HG02852 (cell line): Measurements from ENCODE around the gene ANKRD29.

ENCODE experiments used
- ATAC-seq: cut with Tn5 transposase; IDR thresholded peaks from one replicate; pipeline ENCODE4 v1.9.1; 2021; ENCODE audit warnings: mild to moderate bottlenecking, moderate library complexity; ENCODE audit not compliant: unreplicated experiment

The ANKRD29 gene

DNA sequence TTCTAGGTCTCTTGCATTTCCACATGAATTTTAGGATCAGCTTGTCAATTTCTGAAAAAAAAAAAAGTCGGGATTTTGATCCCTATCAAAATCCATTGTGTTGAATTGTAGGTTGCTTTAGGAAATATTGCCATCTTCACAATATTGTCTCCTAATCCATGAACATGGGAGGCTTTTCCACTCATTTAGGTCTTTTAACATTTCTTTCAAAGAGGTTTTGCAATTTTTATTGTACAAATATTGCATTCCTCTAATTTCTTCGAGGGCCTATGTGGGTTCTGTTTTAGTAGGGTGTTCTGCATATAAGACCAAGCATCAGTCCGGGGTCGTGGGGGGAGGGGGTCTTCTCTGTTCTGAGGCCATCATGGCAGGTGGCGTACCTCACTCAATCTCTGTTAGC lies 25.8 kb upstream of the ANKRD29 start:
- no peak for ATAC-seq

DNA sequence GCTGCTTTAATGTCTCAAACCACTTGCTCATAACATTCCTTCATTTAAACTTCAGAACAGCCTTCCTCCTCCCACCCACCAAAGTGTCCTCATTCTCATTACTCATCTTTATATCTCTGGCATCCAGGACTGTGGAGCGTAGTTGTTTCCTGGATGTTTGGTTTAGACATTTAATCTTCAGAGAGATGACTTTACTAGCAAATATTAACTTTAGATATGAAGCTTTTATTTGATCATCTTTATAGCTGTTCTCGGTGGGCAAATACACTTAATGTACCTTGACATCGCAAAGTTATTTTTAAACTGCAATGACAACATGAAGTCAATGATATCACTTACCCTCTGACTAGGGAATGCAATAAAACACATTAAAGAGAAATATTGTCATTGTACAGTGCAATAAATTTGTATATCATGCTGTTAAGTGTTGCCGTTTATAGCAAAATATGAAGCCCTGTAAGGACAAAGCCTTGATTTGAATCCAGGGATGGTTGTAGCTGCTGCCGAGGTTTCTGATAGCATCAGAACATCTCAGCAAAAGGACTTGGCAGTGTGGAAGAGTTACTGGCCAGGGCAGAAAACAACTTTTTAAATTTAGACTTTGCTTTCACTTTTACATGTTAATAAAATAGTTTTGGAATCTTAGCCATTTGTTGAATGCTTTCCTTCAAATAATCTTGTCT lies 21.9 kb upstream of the ANKRD29 start:
- no peak for ATAC-seq

DNA sequence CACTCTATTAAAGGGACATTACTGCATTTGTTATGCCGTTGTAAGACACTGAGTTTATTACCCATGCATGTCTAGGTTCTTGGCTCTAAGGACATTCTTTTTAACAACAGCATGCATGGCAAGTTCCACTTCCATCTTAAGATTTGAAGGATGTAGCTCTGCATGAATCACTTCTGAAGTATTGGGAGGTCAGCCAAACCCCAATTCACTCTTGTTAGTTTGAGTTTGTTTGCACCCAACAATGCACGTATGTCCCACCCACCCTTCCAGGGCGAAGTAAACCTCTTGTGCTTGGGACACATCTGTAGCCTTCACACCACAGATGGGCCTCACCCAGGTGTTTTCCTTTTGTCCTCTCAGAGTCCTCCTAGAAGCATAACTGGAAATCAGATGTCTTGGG lies 21.0 kb upstream of the ANKRD29 start:
- ATAC-seq = no peak

DNA sequence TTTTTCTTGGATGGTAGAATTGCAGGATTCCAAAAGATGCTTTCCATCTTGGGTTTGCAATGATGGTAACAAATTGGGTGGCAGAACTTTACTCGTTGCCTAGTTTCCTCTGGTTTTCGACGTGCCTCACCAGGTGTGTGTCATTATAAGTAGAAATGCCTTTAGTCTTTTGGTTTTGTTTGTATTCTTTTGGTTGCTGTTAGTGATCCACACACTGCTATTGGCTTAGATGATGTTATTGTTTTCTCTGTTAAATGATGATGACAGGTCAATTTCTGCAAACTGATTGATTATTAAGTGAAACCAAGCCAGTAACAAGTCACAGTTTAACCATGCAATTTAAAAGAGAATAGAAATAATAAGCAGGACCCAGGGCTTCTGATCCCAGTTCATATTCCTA lies 20.4 kb upstream of the ANKRD29 start:
- no peak for ATAC-seq

DNA sequence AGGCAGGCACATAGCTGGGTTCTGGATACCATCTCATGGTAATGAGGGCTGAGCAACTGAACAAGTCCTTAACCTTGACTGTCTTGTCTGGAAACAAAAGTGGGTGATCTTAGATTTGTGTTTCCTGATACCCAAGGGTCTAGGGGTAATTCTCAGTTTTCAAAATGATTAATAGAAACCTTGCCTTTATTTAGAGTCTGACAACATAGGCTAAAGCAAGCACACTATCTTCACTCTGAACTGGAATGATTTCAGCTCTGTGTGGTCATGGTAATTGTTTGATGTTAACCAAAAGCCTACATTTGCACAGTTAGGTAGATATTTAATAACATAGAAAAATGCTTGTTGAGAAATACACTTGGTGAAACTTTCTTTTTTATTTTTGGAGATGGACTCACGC lies 19.8 kb upstream of the ANKRD29 start:
- ATAC-seq = no peak

DNA sequence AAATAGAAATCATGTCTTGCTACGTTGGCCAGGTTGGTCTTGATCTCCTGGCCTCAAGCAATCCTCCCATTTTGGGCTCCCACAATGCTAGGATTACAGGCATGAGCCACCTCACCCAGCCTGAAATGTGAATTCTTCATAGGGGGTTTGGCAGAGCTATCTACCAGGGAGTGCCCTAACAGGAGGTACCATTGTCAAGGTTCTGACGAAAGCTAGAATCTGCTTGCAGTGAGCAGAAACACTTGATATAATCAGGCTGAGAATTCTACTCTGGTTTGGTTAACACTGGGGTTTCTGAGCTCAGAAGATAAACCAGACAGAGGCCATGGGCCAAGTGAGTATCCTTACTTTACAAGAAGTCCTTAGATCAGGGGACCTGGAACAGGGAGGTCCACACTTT lies 19.3 kb upstream of the ANKRD29 start:
- ATAC-seq = no peak

DNA sequence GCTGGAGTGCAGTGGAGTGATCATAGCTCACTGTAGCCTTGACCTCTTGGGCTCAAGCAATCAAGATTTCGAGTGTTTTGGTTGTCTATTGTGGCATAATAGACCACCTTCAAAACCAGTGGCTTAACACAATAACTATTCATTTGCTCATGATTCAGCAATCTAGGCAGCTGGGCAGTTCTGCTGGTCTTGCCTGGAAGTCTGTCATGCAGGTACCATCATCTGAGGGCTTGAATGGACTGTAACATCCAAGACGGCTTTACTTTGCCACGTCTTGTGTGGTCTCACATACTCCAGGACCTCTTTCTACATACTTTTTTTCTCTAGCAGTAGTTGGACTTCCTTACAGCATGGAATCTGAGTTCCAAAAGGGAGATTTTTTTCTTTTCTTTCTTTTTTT lies 13.2 kb upstream of the ANKRD29 start:
- ATAC-seq = no peak

DNA sequence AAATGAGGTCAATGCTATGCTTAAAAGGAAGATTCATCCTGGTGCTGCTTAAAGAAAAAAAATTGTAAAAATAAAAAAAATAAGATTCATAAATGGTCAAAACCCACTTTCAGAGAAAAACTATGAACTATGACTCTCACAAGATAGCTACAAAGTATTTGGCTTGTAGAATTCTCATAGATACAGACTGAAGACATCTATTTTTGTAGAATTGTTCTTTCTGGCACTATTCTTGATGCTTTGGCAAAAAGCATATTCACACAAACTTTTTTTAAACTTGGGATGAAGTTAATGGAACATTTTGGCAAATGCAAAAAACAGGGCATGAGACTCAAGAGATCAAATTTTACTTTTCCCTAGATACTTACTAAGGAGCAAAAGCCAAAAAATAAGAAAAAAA lies 12.5 kb upstream of the ANKRD29 start:
- no peak for ATAC-seq

DNA sequence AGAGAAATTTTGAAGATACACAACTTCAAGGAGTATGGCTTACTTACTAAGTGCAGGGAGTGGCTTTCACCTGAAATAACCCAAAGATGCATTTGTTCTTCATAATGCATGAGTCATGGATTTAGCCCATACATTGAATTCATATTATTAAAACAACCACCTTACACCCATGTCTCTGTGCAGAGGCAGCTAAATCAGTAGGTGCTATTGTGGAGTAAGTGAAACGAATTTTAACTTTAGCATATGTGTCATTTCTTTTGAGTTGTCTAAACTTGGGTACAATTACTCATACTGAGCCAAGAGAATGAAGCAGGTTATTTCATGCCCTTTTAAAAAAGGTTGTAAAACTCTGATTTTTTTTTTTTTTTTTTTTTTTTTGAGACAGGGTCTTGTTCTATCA lies 11.0 kb upstream of the ANKRD29 start:
- no peak for ATAC-seq

DNA sequence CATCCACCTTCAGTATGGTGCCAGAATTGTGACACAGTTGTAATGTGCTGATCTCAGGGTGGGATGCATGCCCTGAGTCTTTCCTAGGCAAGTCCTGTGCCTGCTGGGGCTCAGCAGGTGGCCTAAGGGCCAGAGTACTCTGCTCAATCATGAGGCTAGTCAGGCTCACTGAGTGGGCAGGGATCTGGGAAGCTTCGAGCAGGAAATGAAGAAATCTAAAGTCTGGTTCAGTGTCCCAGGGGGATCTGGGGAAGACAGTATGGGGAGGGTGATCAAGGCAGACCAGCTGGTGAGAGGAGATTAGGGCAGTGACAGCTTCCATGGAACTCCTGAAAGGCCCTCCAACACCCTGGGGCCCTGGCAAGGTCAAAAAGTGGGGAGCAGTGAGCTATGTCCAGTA lies 8.9 kb upstream of the ANKRD29 start:
- no peak for ATAC-seq

DNA sequence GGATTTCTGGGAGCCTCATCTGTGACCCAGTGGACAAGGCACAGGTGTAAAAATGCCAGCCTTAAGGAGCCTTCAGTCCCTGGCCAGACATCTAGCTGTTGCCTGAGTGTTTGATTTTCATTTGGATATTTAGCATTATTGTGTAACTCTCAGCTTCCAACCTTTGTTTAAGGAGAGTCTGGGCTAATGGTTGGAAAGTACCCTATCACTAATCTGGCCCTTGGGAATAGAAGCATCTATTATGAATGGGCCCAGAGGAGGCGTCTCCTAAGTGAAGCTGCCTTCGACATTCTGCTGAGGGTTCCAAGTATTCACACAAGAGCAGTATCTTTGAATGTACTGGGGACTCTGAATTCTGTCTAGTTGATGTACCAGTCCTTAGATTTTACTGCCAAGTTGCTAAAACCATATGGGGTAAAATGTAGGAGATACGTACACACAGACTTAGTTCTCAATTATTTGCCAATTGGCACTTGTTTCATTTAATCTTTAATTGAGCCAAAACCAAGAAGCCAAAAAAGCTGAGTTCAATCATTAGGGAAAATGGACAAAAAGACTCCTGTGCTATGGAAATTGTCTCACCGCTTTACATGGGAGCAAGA lies 7.2 kb upstream of the ANKRD29 start:
- ATAC-seq = no peak

DNA sequence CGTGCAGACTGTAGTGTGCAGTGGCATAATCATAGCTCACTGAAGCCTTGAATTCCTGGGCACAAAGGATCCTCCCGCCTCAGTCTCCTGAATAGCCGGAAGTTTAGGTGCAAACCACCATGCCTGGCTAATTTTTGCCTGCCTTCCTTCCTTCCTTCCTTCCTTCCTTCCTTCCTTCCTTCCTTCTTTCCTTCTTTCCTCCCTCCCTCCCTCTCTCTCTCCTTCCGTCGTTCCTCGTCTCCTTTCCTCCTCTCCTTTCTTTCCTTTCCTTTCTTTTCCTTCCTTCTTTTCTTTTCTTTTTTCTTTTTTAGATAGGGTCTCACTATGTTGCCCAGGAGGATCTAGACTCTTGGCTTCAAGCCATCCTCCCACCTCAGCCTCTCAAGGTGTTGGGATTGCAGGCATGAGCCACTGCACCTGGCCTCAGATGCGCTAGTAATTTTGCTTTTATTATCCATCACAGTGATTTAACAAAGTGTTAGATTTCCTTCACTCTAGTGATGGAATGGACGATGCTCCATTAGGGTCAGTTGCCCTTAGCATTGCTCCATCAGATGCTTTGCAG lies 6.6 kb upstream of the ANKRD29 start:
- no peak for ATAC-seq

DNA sequence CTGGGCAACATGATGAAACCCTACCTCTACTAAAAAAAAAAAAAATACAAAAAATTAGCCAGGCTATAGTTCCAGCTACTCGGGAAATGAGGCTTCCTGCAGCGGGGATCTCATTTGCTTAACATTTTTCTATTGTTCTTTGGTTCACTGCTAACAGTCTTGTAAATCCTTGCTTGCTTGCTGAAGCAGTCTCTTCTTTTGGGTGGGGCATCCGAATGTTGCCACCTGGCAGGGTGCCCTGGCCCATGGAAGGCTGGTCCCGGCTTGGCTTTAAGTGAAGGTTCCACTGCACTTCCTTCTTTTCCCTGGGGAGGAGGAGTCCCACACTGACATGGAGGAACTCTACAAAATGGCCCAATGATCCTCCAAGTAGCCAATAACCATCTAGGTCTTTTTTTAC lies 6.0 kb upstream of the ANKRD29 start:
- no peak for ATAC-seq

DNA sequence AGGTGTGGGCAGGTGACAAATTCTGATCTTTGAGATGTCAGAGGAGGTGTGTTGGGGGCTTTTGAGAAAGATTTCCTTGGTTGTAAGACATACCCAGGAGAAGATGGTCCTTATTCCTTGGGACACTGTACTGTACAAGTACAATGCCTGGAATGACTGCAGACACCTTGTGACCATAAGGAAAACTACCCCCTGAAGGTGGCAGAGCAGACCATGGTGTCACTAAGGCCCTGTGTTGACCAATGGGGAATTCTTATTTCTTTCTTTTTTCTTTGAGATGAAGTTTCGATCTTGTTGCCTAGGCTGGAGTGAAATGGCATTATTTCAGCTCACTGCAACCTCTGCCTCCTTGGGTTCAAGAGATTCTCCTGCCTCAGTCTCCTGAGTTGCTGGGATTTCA lies 4.4 kb upstream of the ANKRD29 start:
- ATAC-seq = no peak

DNA sequence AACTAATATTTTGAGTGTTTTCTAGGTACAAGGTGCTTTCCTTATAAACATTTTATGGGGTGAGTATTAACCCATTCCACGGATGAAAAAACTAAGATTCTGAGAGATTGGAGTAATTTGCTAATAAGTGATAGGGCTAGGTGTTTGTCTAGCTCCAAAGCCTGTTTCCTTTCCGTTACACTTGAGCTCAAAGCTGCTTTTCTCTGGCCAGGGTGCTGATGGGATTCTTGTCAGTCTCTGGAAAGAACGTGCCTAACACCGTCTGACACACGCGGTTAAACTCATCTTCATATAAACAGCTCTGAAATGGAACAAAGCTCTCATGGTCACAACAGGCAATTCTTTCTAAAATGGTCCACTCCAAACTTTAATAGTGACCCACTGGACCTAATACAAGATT lies 2.0 kb upstream of the ANKRD29 start:
- no peak for ATAC-seq

DNA sequence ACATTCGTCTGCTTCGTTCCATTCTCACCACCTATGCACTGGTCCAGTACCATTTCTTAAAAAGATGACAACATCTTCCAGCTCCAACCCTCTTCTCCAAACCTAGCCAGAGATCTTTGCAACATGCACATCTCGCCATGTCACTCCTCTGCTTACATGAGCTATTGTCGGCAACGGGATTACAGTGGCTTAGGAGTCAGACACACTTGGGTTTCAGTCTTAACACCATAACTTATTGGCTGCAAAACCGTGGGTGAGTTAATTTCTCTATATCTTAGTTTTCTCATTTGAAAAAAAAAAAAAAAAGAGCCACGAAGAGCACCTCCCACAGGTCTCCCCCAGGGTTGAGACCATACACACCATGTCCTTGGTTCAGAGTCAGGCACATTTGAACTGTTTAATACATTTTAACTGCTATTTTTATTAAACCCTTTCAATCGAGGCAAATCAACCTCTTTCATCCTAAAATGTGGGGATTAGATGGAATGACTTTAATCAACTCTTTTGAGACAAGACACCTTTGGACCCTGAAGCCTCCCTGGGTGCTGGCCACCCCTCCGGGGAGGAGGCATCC lies 889 bp downstream of the ANKRD29 start:
- ATAC-seq = no peak

DNA sequence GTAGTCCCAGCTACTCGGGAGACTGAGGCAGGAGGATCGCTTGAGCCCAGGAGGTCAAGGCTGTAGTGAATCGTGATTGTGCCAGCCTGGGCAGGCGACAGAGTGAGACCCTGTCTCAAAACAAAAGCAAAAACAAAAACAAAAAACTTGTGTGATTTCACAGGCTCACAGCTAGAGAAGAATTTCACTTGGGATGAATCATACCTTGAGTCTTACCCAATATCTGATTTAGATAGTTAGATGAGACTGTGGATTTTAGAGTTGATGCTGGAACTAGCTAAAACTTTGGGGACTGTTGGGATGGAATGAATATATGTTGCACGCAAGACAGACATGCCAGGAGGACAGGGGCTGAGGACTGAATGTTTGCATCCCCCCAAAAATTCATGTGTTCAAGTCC lies 4.4 kb downstream of the ANKRD29 start:
- ATAC-seq = no peak

DNA sequence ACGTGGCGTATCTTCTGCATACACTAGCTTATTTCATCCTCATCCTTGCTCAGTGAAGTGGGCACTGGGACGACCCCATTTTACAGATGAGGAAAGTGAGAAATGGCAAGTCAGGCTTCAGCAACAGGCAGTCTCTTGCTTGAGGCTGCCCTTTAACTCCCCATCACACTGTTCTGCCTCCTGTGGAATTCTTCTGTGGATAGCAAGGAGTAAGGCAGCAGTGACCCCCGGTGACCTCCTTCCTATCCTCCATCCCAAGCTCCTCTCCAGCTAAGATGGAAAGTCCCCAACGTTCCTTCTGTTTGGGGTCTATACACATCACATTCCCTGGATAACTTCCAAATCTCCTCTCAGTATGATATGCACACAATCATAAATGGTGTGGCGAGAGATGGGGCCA lies 10.5 kb downstream of the ANKRD29 start:
- ATAC-seq = no peak

DNA sequence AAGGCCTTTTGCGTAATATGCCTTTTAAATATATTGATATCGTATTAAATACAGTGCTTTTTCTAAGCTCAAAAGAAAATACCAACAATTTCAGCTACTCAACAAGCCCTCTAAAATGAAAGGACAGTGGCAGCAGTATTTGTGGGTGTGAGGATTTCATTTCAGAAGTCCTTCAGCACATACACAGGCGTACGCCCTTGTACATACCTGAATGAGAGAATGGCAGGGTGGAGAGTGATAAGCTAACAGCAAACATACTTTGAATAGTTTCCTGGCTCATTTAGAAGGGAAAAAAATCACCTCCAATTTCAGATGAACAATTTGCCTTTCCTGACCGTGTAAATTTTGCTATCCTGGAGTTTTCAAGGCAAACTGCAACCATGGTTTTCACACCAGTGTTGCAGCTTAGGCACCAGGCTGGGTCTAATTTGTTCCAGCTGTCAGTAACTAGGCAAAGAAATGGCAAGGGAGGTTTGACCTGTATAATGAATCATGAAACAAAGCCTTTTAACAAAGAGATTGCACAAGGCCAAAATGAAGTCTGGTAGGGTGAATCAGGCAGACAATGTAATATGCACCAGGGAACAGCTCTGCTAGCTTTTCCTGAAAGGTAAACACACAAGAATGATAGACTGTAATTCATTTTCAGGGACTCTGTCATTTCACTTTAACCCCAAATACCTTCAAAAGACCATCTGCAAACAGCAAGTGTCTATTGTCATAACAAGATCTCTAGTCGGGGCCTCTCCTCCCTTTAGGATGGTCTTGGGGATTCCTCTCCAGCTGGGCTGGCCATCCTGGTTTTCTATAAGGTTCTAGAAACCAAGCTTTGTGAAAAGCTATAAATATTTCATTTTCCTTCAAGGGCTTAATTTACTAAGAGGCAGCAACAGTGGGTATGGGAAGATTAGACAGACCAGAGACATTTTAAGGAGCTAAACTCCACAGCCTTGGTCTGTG lies 11.5 kb downstream of the ANKRD29 start:
- ATAC-seq = no peak

DNA sequence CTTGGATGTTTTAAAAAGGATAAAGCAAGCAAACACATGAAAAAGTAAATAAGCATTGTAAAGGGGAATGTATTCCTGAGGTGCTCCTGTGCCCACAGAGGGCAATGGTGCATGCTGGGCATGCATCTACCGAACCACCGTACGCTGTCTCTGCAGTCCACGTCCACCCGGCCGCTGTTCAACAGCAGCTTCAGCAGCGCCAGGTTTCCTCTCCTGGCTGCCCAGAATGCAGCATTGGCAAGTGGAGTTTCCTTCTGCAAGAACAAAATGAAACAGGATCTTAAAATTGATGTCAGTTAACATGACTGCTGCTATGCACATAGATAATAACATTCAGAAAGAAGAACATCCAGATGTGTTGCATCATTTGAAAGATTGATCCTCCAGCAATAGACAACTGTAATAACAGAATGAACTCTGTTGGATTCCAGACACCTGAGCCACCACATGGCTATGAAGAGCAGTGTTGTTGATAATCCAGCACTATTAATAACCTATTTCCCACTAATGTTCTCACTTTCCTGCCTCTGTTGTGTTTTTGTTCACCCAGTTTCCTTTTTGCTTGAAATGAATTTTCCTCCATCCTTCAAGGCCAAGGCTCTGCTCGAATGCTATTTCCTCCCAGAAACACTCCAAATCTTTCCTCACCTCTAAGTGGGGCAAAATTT lies 13.6 kb downstream of the ANKRD29 start:
- ATAC-seq = no peak

DNA sequence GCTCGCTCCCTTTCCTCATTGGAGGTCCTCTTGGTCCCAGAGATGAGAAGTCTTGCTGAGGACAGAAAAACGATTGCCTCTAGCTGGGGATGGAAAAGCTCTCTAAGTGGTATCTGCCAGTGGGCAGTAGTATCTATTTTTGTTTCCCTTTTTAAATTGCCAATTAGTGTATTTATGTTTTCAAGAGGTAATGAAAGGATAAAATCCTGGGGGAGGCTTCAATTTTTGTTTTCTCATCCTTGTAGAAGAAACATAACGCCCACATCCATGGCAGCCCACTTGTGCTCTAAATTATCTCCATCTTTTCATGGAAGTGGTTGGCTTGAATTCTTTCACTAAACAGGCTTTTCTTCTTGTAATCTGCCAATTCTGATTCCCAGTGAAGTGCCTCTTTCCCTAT lies 14.3 kb downstream of the ANKRD29 start:
- ATAC-seq = no peak
